Stimulated activated effector memory CD8-positive, alpha-beta T cell treated with anti-CD3 and anti-CD28 coated beads, Interleukin-12 subunit alpha, Interleukin-12 subunit beta, amount 100 ng/mL, for 72 hours (primary cell): ENCODE results near the gene ZNF185.

Experiments
- ATAC-seq: fragments of 150-1000 bp; cut with Tn5 transposase; 2 replicates; pipeline ENCODE4 v1.10.0; 2021
- DNase-seq, 2 donors: peaks; one replicate each; pipeline ENCODE4 v3.0.0; 2021 to 2022; ENCODE audit warnings: low spot score in 2 of 2
- H3K27ac Mint-ChIP-seq: one replicate; pipeline ENCODE4 v1.8.0; 2022; ENCODE audit warnings: mild to moderate bottlenecking, mixed read lengths
- H3K36me3 Mint-ChIP-seq: one replicate; pipeline ENCODE4 v1.8.0; 2022; ENCODE audit warnings: mild to moderate bottlenecking, mixed read lengths
- H3K4me1 Mint-ChIP-seq: one replicate; pipeline ENCODE4 v1.8.0; 2022; ENCODE audit warnings: mixed read lengths
- H3K4me3 Mint-ChIP-seq: one replicate; pipeline ENCODE4 v1.8.0; 2022; ENCODE audit warnings: mild to moderate bottlenecking, mixed read lengths
- H3K9me3 Mint-ChIP-seq: one replicate; pipeline ENCODE4 v1.8.0; 2022; ENCODE audit warnings: mixed read lengths

ZNF185 gene

DNA sequence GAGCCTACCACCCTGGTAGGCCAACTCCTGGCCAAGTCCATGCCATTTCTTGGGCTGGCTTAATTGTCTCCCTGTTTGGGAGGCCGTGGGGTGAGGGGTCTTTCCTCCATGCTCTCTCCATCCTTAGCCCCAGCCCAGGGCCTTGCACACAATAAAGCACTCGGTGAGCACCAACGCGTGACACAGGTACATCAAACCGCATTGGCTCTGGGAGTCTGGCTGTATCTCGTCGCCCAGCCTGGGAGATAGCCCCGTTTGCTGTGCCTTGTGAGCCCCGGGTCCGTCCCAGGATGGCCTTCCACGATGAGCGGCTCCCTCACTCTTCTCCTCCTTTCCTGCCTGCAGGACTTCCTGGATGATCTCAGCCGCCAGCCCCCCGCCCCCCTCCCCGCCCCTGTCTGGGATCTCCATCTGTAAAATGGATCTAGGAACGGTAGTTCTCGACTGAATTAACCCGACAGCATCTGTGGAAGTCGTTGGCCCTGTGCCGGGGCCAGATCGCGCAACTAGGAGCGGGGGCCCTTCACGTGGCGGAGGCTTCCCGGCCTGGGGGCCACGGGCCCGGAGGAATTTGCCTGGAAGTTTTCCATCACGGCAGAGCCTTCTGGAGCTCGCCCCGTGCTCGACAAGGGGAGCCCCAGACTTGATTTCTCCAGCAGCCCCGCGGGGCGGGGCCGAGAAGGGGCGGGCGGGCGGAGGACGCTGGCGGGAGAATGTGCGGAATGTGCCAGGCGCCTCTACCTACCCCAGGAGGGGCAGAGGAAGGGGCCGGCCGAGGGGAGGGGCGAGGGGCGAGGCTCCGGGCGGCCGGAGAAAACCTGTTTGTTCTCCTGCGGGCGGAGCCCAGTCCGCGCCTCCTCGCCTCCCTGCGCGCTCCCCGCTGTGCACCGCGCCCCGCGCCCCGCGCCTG, at the start of gene ZNF185:
TSS of gene ZNF185 (plus strand) at position 846 of the 910 bp plus-strand sequence. CDS start 16,423 bp downstream, outside the sequence.
- H3K9me3 Mint-ChIP-seq = no peaks in the 10 kb centered on the region
- no peak within 1 kb of the TSS for H3K27ac Mint-ChIP-seq
- no peak for DNase-seq
- H3K4me3 Mint-ChIP-seq = no peak within 1 kb of the TSS
- no peak for ATAC-seq
- no peaks in the 10 kb centered on the region for H3K4me1 Mint-ChIP-seq
- H3K36me3 Mint-ChIP-seq = no peaks in the 10 kb centered on the region

DNA sequence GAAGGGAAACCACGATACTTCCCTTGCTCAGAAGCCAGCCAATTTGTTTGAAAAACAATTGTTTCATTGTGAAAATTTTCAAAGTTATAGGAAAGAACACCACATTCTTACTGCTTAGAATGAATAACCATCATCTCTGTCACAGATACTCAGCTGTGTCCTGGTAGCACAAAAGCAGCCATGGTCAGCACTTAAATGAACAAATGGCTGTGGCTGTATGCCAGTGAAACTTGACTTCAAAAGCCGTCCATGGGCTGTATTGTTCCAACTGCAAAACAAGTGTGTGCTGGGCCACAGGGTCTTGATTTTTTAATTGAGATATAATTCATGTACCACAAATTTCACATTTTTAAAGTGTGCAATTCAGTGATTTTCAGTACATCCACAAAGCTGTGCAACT, 47.4 kb upstream of the ZNF185 start:
- no peak overlapping the region for H3K27ac Mint-ChIP-seq
- DNase-seq = no peak
- H3K36me3 Mint-ChIP-seq = peaks cover 42% of the 10 kb centered on the region
- H3K4me3 Mint-ChIP-seq = no peak overlapping the region
- ATAC-seq = no peak
- H3K4me1 Mint-ChIP-seq = peaks cover 19% of the 10 kb centered on the region
- H3K9me3 Mint-ChIP-seq = no peaks in the 10 kb centered on the region

DNA sequence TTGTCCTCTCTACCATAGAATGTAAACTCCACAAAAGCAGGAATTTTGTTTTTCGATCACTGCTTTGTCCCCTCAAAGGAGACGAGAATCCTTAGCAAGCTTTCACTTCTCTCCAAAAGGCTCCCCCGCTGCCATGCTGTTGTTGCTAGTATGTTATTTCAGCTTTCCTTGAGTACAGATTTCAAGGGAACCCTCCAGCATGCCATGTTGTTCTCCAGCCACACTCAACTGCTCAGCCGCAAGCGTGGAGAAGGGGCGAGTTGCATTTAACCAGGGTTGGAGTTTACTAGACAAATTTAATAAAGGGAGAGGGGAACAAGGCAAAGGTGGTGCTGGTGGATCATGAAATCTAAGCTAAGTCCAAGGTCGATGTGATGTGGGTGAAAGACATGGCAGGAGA, 43.9 kb upstream of the ZNF185 start:
- Mint-ChIP-seq H3K4me3 (no peak overlapping the region), H3K9me3 (no peaks in the 10 kb centered on the region), H3K27ac (no peak overlapping the region)

DNA sequence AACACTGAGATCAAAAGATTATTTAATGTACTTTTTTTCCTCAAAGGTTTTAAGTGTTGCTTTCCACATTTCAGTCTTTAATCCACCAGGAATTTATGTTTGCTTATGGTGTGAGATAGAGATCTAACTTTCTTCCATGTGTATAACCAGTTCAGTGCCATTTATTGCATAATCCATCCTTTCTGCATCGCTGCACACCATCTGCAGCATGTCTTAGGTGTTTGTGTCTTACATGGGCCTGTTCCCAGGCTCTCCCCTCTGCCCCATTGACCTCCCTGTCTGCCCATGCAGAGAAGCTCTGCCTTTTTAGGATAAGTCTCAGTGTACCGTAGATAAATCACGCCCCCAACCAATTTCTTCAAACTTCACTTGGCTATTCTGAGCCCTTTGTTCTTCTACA, 36.8 kb upstream of the ZNF185 start:
- ATAC-seq = no peak
- H3K9me3 Mint-ChIP-seq = no peaks in the 10 kb centered on the region
- H3K36me3 Mint-ChIP-seq = peaks cover 35% of the 10 kb centered on the region
- peaks cover 5% of the 10 kb centered on the region for H3K4me1 Mint-ChIP-seq
- H3K27ac Mint-ChIP-seq = no peak overlapping the region
- H3K4me3 Mint-ChIP-seq = no peak overlapping the region
- DNase-seq = no peak

More for the DNA sequence above, 43.9 kb upstream of the ZNF185 start:
- ATAC-seq (no peak), DNase-seq (no peak)
- H3K4me1 Mint-ChIP-seq = peaks cover 24% of the 10 kb centered on the region
- peaks cover 33% of the 10 kb centered on the region for H3K36me3 Mint-ChIP-seq

DNA sequence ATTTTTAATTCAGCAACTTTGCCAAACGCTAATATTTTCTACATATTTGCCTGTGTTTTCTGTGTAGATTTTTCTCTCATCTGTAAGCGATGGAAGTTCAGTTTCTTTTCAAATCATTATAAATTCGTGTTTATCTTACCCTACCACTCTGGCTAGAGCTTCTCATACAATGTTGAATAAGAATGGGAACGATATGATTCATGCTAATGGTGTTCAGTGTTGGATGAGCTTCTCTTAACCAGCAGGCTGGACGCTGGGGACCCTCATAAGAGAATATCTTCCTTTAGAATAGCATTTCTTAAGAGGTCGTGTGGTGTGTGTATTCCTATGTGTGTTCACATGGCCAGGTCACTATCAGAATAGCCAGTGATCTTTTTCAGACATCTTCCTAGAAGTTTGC, 36.0 kb upstream of the ZNF185 start:
- DNase-seq (no peak), ATAC-seq (no peak)
- Mint-ChIP-seq H3K36me3 (peaks cover 35% of the 10 kb centered on the region), H3K9me3 (no peaks in the 10 kb centered on the region), H3K4me3 (no peak overlapping the region), H3K27ac (no peak overlapping the region), H3K4me1 (peaks cover 5% of the 10 kb centered on the region)

DNA sequence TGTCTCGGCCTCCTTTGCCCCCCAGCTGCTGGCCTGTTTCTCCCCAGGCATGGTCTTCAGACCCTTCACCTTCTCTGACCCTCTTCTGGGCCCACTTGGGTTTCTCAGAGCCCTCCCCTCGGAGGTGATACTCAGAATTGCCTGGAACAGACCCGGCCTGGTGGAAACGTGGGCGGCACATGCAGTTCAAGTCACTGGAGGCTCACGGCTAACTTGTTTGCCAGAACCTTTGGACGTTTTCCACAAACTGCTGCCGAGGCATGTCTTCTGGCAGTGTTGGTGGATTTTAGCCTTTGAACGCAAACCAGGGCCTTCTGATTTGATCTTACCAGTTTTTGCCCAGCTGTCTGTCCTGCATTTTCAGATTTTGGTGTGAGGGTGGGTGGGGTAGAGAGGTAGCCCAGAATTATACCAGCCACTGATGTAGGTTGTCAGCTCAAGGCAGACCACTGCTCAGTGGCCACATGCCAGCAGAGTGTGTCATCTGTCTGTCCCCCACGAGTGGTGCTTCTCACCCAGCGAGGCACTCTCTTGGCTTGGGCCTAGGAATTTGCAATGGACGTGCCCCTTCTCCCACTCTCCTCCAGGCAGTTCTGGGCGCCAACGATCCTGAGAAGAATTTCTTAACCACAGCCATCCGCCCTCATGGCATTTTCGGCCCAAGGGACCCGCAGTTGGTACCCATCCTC, 32.5 kb upstream of the ZNF185 start:
- no peak for DNase-seq
- H3K4me3 Mint-ChIP-seq = no peak overlapping the region
- no peaks in the 10 kb centered on the region for H3K4me1 Mint-ChIP-seq
- H3K36me3 Mint-ChIP-seq = peaks cover 47% of the 10 kb centered on the region
- no peak for ATAC-seq
- H3K9me3 Mint-ChIP-seq = no peaks in the 10 kb centered on the region
- H3K27ac Mint-ChIP-seq = no peak overlapping the region

DNA sequence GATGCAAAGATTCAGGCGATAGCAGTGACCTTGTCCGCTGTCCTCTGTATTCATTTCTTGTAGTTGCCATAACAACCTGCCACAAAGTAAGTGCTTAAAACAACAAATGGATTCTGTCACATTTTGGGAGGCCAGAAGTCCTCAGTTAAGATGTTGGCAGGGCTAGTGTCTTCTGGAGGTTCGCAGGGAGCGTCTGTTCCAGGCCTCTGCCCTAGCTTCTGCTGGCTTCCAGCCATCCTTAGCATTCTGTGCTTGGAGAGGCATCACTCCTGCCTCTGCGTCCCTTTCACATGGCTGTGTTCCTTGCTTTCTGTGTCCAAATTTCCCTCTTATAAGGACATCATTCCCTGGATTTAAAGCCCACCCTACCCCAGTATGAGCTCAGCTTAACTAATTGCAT, 31.5 kb upstream of the ZNF185 start:
- ATAC-seq (no peak), DNase-seq (no peak)
- Mint-ChIP-seq H3K9me3 (no peaks in the 10 kb centered on the region), H3K36me3 (peaks cover 44% of the 10 kb centered on the region), H3K27ac (no peak overlapping the region), H3K4me3 (no peak overlapping the region), H3K4me1 (peaks cover under 1% of the 10 kb centered on the region)

DNA sequence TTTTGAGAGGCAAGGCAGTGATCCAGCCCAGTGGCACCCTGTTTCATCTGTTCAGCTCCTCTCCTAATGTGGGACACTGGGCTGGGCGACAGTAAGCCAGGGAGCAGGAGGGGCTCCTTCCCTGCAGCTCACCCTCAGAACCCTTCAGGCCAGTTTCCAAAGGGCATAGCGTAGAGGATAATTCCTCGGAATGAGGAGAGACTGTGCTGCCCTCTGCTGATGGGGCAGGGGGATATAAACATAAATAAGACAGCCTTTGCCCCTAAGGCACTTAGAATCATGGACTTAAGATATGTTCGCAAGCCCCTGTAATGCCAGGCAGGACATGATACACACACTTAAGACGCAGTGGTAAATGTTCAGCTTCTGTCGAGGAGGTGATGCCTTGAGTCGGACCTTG, 27.9 kb upstream of the ZNF185 start:
- DNase-seq (no peak), ATAC-seq (no peak)
- Mint-ChIP-seq H3K4me3 (no peak overlapping the region), H3K27ac (no peak overlapping the region), H3K9me3 (no peaks in the 10 kb centered on the region), H3K4me1 (peaks cover 16% of the 10 kb centered on the region), H3K36me3 (peaks cover 24% of the 10 kb centered on the region)

DNA sequence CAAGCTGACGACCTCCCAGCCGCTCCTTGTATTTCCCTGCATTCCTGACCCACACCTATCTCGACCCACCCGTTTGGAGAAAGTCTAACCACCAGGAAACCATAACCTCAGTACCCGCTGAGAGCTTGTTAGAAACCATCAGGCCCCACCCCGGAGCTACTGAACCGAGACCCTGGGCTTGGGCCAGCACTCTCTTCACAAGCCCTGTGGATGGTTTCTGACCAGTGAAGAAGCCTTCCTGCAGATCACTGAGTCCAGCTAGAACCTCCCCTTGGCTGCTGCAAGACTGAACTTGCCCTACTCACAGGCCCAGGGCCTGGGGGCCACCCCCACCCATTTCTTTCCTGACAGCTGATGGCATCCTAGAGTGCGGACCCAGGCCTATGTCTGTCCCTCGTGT, 26.6 kb upstream of the ZNF185 start:
- no peak for ATAC-seq
- DNase-seq = no peak
- Mint-ChIP-seq H3K4me3 (no peak overlapping the region), H3K9me3 (no peaks in the 10 kb centered on the region), H3K27ac (no peak overlapping the region), H3K36me3 (peaks cover 24% of the 10 kb centered on the region), H3K4me1 (peaks cover 16% of the 10 kb centered on the region)

DNA sequence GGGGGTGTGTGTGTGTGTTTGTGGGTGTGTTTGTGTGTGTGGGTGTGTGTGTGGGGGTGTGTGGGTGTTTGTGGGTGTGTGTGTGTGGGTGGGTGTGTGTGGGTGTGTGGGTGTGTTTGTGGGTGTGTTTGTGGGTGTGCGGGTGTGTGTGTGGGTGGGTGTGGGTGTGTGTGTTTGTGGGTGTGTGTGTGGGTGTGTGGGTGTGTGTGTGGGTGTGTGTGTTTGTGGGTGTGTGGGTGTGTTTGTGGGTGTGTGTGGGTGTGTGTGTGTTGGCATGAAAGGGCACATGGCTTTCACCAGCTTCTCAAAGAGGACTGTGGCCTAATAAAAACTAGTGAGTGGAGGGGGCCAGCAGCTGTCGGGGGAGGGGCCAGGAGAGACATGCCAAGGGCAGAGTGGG, 25.3 kb upstream of the ZNF185 start:
- Mint-ChIP-seq H3K4me3 (no peak overlapping the region), H3K36me3 (peaks cover 24% of the 10 kb centered on the region), H3K27ac (no peak overlapping the region), H3K9me3 (no peaks in the 10 kb centered on the region), H3K4me1 (peaks cover 16% of the 10 kb centered on the region)
- ATAC-seq (no peak), DNase-seq (no peak)

DNA sequence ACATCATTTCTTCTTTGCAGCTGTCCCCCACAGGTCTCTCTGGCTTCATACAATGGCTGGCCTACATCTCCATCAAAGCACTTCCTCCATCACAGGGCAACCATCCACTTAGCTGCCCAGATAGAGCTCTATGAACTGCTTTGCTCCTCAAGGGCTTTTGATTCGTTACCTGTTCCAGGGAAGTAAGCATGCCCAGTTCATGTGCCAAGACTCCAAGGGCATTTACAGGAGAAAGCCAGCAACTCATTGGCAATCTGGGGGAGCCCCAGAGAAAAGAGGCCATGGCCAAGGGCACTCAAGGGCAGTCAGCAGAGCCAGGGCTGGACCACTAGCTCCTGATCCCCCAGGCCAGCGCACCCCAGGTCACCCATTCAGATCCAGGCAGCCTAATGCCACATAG, 24.5 kb upstream of the ZNF185 start:
- peaks cover 16% of the 10 kb centered on the region for H3K4me1 Mint-ChIP-seq
- H3K36me3 Mint-ChIP-seq = peaks cover 24% of the 10 kb centered on the region
- H3K4me3 Mint-ChIP-seq = no peak overlapping the region
- H3K27ac Mint-ChIP-seq = peak overlapping the region; percentile 56
- DNase-seq (no peak), ATAC-seq (no peak)
- no peaks in the 10 kb centered on the region for H3K9me3 Mint-ChIP-seq

DNA sequence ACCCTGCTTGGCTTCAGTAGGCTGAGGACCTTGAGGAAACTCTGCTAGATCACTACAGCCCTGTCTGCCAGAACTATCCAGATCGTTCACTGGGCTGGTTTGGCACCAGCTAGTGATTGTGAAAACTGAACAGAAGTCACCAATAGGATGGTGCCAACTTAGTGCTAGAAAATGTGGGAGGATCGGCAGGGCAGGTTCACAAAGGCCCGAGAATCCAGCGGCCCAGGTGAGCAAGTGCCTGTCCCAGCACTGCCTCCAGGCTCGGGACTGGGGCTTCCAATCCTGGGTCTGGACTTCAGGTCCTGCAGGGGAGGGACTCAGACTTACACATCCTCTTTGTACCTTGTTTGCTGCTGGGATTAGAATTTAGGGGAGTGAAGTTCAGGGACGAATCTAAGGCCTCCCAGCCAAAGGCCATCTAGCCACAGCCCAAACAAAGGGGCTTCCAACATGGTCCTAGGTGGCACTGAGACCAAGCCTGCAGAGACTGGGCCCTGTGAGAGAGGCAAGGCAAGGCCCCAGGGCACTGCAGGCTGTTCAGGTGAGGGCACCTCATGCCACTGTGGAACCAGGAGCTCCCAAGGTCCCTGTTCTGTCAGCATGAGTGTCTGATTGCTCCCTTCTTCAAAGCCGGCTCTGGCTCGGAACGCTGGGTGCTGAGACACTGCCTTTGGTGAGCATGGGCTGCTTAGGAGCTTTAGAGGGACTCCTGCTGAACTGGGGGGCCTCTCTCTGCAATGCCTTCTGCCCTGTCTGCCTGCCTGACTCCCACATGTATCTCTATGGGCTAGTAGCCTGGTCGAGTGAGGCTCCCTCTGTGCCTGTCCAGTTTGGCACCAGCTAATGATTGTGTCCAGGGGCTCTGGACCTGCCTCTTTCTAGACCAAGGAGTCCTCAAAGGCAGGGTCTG, 20.7 kb upstream of the ZNF185 start:
- Mint-ChIP-seq H3K9me3 (no peaks in the 10 kb centered on the region), H3K4me1 (peaks cover 8% of the 10 kb centered on the region), H3K27ac (no peak overlapping the region), H3K36me3 (peaks cover 6% of the 10 kb centered on the region), H3K4me3 (no peak overlapping the region)
- ATAC-seq (no peak), DNase-seq (no peak)

DNA sequence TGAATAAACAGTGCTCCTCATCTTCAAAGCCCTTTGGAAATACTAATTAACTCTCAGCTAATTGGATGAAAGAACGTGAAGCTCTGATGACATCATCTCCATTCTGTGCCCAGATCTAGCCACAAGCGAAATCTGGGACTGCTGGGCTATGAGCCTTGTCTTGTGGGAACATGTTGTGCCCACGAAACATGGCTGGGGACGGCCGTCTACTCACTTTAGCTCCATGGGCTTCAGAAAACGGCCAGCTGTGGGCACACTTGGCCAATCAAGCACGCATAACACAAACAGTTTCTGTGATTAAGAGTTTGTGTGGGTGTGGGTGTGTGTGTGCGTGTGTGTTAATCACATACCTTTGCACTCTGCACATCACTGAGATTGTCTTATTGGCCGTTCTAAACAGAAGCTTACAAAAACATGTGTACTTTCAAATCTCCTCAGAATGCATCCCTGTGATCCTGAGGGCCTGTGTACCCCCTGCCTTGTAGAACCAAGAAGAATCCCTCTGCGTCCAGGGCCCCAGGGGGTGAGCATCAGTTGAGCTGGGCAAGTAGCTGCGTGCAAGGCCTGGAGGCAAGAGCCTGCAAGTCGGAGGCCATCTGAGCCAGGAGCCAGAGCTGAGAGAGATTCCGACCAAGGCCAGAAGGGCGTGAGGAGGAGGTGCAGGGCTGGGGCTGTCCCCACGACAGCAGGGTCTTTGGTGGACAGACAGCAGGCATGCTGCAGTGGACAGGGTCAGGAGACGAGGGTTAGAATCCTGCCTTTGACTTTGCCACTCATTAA, 18.7 kb upstream of the ZNF185 start:
- H3K27ac Mint-ChIP-seq = no peak overlapping the region
- H3K4me1 Mint-ChIP-seq = no peaks in the 10 kb centered on the region
- ATAC-seq = no peak
- no peak for DNase-seq
- no peaks in the 10 kb centered on the region for H3K36me3 Mint-ChIP-seq
- no peaks in the 10 kb centered on the region for H3K9me3 Mint-ChIP-seq
- H3K4me3 Mint-ChIP-seq = no peak overlapping the region

DNA sequence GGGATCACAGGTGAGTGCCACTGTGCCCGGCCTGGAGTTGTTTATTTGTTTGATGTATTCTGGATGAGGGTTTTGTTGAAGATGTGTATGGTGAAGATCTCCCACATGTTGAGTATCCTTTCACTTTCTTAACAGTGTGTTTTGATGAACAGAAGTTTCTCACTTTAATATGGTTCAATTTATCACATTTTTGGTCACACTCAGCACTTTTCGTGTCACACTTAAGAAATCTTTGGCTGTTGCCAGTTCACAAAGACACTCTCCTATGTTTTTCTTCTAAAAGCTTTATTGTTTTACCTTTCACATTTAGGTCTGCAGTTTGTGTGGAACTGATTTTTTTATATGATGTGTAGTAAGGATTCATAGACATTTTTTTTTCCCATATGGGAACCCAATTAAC, 16.6 kb upstream of the ZNF185 start:
- Mint-ChIP-seq H3K9me3 (no peaks in the 10 kb centered on the region), H3K36me3 (no peaks in the 10 kb centered on the region), H3K27ac (no peak overlapping the region), H3K4me3 (no peak overlapping the region), H3K4me1 (no peaks in the 10 kb centered on the region)
- DNase-seq = no peak
- ATAC-seq = no peak

DNA sequence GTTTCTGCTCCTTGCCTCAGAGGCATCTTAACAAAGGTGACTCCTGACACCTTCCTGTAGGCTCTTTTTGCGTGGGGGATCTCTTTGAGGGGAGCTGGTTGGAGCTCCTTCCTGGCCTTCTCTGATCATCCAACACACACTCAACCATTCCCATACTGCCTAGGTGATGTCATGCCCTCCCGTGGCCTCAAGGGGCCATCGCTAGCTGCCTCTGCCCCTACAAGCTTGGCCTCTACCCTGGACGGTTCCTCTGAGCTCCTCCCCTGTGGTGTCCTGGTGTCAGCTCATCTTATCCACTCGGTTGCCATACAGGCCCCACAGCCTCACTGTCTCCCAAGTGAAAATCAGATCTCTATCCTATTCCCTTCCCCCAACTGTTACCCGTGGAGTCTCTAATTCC, 13.7 kb upstream of the ZNF185 start:
- ATAC-seq = no peak
- DNase-seq = no peak
- no peaks in the 10 kb centered on the region for H3K9me3 Mint-ChIP-seq
- H3K4me1 Mint-ChIP-seq = no peaks in the 10 kb centered on the region
- no peaks in the 10 kb centered on the region for H3K36me3 Mint-ChIP-seq
- H3K27ac Mint-ChIP-seq = no peak overlapping the region
- H3K4me3 Mint-ChIP-seq = no peak overlapping the region
